GM19239 (cell line): ENCODE measurements around the gene GJE1.
"Not testable (repeated sequence)": the region's sequence is repeated elsewhere in the genome, so short reads cannot be mapped to it uniquely, and the experiment has no call there.

Experiments used
- DNase-seq: peaks from one replicate; pipeline ENCODE4 v3.0.0; 2011; ENCODE audit warnings: low spot score; ENCODE audit not compliant: insufficient read length
- FAIRE-seq: peaks from 2 replicates; lab custom pipeline; 2011; peaks lifted over from hg19 to GRCh38; lab: Jason Lieb, UNC

GJE1 gene

DNA sequence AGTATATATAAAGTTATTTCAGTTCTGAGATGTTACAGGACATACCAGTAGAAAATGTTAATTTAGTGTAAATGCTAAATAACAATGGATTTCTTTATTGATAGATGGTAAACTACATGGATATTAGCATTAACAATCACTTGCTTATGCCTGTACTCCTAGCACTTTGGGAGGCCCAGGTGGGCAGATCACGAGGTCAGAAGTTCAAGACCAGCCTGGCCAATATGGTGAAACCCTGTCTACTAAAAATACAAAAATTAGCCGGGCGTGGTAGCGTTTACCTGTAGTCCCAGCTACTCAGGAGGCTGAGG lies 24.0 kb downstream of the GJE1 start:
- DNase-seq, FAIRE-seq: not testable (repeated sequence)

- no peak for DNase-seq
- no peak for FAIRE-seq
These were observed 30.1 kb downstream of the GJE1 start for GRCh38 chr6:142162780-142163179.

DNA sequence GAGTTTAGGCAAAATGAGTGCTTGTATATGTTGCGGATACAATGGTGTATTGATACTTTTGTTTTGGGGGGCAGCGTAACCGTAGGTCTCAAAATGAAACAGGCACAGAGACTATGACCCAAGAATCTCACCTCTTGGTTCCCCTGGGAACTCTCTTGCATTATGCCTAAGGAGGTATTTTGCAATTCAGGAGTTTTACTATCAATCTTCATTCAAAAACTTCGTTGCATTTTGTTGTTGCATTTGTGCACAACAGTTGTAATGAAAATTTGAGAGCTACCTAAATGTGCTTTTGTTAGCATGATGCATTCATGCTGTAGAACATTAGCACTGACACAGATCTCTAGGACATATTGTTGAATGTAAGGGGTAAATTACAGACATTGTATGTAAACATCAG lies 32.5 kb downstream of the GJE1 start:
- DNase-seq (no peak), FAIRE-seq (no peak)

DNA sequence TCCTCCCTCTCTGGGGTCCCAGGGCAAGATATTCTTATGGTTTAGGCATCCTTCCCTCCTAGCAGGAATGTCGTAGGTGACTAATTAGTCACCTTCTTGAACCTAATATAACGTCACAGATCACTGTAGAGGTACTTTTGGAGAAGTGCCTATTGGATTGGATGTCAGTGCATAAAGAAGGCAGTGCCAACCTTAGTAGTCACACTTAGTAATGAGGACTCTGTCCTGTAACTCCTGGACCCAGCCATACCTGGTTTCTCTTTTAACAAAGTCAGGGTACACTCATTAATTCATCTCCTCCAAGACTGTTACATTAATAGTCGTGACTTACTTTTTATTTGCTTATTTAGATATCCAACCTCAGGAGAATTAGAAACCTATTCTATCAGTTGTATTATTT lies 34.3 kb downstream of the GJE1 start:
- no peak for DNase-seq
- FAIRE-seq, result no peak

- FAIRE-seq (no peak), DNase-seq (no peak)
These were observed 34.8 kb downstream of the GJE1 start for GRCh38 chr6:142167486-142167885.

DNA sequence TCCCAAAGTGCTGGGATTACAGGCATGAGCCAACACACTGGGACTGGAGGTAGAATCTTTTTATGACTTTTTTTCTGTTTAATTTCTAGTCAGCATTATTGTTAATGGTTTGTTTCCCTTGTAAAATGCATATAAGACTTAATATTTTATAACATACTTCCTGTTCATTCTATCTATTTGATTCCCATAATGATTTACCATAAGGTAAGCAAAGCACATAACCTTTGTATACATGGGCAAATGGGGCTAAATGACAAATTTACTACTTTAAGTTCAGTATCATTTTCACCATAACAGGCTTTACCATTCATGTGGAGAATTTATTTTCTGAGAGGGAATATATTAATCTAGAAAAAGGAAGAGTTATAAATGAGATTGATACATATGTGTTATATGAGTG lies 38.6 kb downstream of the GJE1 start:
- no peak for FAIRE-seq
- no peak for DNase-seq

DNA sequence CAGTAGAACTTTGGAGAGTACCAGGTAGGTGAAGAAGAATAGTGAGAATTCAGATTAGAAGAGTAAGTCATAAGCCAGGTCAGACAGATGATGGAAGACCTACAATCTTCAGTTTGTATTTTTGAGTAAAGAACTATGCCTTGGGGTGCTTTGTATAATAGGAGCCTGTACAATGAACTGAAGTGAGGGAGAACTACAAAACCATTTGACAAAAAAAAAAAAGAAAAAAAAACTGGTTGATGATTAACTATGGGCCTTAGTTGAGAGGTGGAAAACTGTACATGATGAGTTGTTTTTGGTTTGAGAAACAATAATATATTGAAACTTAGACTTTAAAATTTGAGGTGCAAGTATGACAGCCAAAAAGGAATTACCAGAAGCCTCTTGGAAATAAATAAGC lies 40.0 kb downstream of the GJE1 start:
- no peak for FAIRE-seq
- no peak for DNase-seq

- DNase-seq, result no peak
- no peak for FAIRE-seq
These were observed 41.3 kb downstream of the GJE1 start for GRCh38 chr6:142173980-142174379.

DNA sequence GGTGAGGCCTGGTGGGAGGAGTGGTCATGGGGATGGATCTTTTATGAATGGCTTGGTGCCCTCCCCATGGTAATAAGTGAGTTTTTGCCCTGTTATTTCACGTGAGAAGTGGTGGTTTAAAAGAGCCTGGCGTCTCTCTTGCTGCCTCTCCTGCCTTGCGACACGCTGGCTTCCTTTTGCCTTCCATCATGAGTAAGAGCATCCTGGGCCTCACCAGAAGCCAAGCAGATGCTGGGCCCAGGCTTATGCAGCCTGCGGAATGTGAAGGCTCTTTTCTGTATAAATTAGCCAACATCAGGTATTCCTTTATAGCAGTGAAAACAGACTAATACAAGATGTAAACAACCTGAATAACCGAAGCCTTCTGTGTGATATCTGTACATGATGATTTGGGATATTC lies 42.0 kb downstream of the GJE1 start:
- no peak for DNase-seq
- no peak for FAIRE-seq

DNA sequence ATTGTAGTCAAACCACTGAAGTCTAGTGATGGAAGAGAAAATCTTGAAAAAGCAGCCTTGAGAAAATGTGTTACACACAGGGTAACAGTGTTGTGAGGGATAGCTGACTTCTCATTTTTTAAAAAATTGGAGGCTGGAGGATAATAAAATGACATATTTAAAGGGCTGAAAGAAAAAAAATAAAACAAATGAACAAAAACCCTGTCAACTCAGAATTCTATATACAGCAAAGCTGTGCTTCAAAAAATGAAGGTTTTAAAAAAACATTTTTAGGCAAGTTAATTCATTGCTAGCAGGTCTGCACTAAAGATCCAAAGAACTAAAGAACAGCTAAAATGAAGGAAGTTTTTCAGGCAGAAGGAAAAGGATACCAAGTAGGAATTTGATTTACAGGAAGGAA lies 45.4 kb downstream of the GJE1 start:
- no peak for DNase-seq
- no peak for FAIRE-seq

DNA sequence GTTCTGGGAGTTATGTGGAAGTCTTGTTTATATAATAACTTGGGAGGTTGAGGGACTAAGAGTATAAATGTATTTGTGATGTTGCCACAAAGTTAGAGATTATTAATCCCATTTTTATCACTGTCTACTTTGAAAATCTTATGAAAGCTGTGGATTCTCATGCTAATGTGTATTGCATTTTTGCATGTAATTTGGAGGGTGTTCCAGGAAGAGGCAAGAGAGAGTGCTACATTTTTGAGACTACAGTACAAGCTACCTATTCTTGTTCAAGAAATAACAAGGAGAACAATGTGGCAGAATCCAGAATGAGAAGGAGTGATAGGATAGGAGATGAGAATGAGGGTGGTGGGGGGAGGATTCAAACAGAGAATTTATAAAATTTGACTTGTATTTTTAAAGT lies 49.3 kb downstream of the GJE1 start:
- FAIRE-seq, result no peak
- no peak for DNase-seq

- FAIRE-seq (no peak), DNase-seq (no peak)
These were observed 50.6 kb downstream of the GJE1 start for GRCh38 chr6:142183351-142183750.

DNA sequence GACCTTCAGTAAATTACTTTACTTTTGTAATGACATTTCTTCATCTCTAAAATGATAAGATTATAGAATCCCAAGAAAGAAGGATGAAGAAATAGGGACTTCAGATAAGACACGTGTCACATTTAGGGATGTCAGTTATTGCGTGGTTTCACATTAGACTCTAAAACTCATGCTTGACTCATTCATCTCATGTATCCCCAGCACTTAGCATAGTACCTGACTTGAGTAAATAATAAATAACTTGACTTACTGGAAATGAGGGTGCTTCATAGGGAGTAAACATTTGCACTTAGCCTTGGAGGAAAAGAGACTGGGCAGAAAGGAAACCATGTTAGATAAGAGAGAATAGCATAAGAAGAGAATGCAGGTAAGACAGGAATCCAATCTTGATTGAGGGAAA lies 51.6 kb downstream of the GJE1 start:
- FAIRE-seq, result no peak

More for the DNA sequence above, 51.6 kb downstream of the GJE1 start:
- DNase-seq, result no peak
